AG04450 (cell line): ENCODE results near the gene STK32C. TPM values are rescaled to one million over a fixed set of nuclear protein-coding genes. Genes with fewer than 3 reads are reported as not detected.

Source experiments
- CTCF ChIA-PET: fragments of 300-600, 350-600 bp; formaldehyde crosslinking; extraction: SDS; loops from one replicate; lab custom pipeline; 2022; ENCODE audit warnings: antibody characterized with exemption, inconsistent platforms; lab: Charles Lee
- POLR2A ChIA-PET: fragments of 350-600 bp; formaldehyde crosslinking; extraction: SDS; loops from one replicate; lab custom pipeline; 2021; ENCODE audit warnings: antibody characterized with exemption, inconsistent platforms; lab: Yijun Ruan, JAX
- DNase-seq: peaks from one replicate; pipeline ENCODE4 v3.0.0-alpha.2; 2011; ENCODE audit warnings: low read depth, low spot score
- H3K27ac ChIP-seq: one replicate; pipeline ENCODE4 v1.5.1; 2012; ENCODE audit warnings: low read depth, low read length, control low read depth
- H3K27me3 ChIP-seq: one replicate; pipeline ENCODE4 v1.6.0; 2012; ENCODE audit warnings: low read length; ENCODE audit not compliant: control insufficient read depth, insufficient read depth
- H3K4me3 ChIP-seq: 2 replicates; pipeline ENCODE4 v1.5.1; 2011; ENCODE audit warnings: mild to moderate bottlenecking, low read depth, low read length, control low read depth
- H3K9me3 ChIP-seq: 2 replicates; pipeline ENCODE4 v1.5.1; 2012; ENCODE audit warnings: low read length; ENCODE audit not compliant: control insufficient read depth, insufficient read depth
- CTCF ChIP-seq: IDR thresholded peaks from 2 replicates; pipeline ENCODE4 v1.5.1; 2011; ENCODE audit warnings: low read depth, low read length, control low read depth, inconsistent platforms
- polyA plus RNA-seq: library from polyadenylated mRNA; depleted of rRNA; stranded (reverse); fragments of >200 nt; gene quantifications from 2 replicates; pipeline ENCODE4 v1.2.3, GENCODE V29; 2011

The STK32C gene
- polyA plus RNA-seq, 1 experiment = 5.3 TPM

- Histone ChIP-seq H3K27ac (no peak overlapping the region), H3K27me3 (no peaks in the 10 kb centered on the region), H3K4me3 (no peak overlapping the region), H3K9me3 (no peaks in the 10 kb centered on the region; the same call in 1 of the 2 replicates)
- DNase-seq = no peak
- TF ChIP-seq CTCF = no peak
- POLR2A ChIA-PET = no interaction called here
- CTCF ChIA-PET = no interaction called here
Measured at GRCh38 chr10:132205650-132206376, 101.9 kb downstream of the STK32C start.

- Histone ChIP-seq H3K4me3 (no peak overlapping the region), H3K27ac (no peak overlapping the region), H3K9me3 (no peaks in the 10 kb centered on the region; the same call in 1 of the 2 replicates), H3K27me3 (no peaks in the 10 kb centered on the region)
- CTCF ChIA-PET = no interaction called here
- DNase-seq = no peak
- no peak for TF ChIP-seq CTCF
- POLR2A ChIA-PET = no interaction called here
Measured at GRCh38 chr10:132204781-132205473, 102.8 kb downstream of the STK32C start.

- ChIA-PET POLR2A (no interaction called here), CTCF (no interaction called here)
- DNase-seq = no peak
- H3K27me3 ChIP-seq = no peaks in the 10 kb centered on the region
- H3K4me3 ChIP-seq = no peak overlapping the region
- no peaks in the 10 kb centered on the region; the same call in 1 of the 2 replicates for H3K9me3 ChIP-seq
- TF ChIP-seq CTCF = no peak
- H3K27ac ChIP-seq = no peak overlapping the region
Measured at GRCh38 chr10:132204078-132204780, 103.5 kb downstream of the STK32C start.

GRCh38 chr10:132203256-132204077 is 104.3 kb downstream of the STK32C start:
- H3K9me3 ChIP-seq = no peaks in the 10 kb centered on the region; the same call in 1 of the 2 replicates
- no peak for DNase-seq
- TF ChIP-seq CTCF = no peak
- H3K27me3 ChIP-seq = no peaks in the 10 kb centered on the region
- CTCF ChIA-PET = no interaction called here
- no peak overlapping the region for H3K4me3 ChIP-seq
- no peak overlapping the region for H3K27ac ChIP-seq
- POLR2A ChIA-PET = no interaction called here
